Kidney (tissue), 14 donors: ENCODE data around the gene VPS9D1. TPM values are rescaled to one million over a fixed set of nuclear protein-coding genes. Genes with fewer than 3 reads are reported as not detected.

Experiments used
- DNase-seq, 5 donors: peaks; one replicate each; pipeline ENCODE4 v3.0.0-alpha.2; 2013 to 2020
- FAIRE-seq: peaks from 2 replicates; lab custom pipeline; 2012; peaks lifted over from hg19 to GRCh38; lab: Jason Lieb, UNC
- H3K27ac ChIP-seq, 2 donors: one replicate each; pipeline ENCODE4 v1.7.0; 2013; ENCODE audit warnings: low read depth in 2 of 2, low read length in 2 of 2, inconsistent platforms in 1 of 2
- H3K27me3 ChIP-seq: one replicate; pipeline ENCODE4 v1.7.1; 2013; ENCODE audit warnings: low read length, inconsistent platforms; ENCODE audit not compliant: control insufficient read depth, insufficient read depth
- H3K36me3 ChIP-seq, 3 donors: one replicate each; pipeline versions ENCODE4 v1.7.0 to v1.7.1; 2013; ENCODE audit warnings: low read length in 3 of 3, control low read depth in 1 of 3, inconsistent platforms in 1 of 3; ENCODE audit not compliant: insufficient read depth in 3 of 3, control insufficient read depth in 2 of 3
- H3K4me1 ChIP-seq, 3 donors: one replicate each; pipeline versions ENCODE4 v1.7.0 to v1.7.1; 2013; ENCODE audit warnings: low read length in 3 of 3, inconsistent platforms in 1 of 3, low read depth in 1 of 3; ENCODE audit not compliant: control insufficient read depth in 2 of 3, insufficient read depth in 2 of 3
- H3K4me3 ChIP-seq, 3 donors: one replicate each; pipeline versions ENCODE4 v1.7.0 to v1.8.1; 2013; ENCODE audit warnings: low read length in 3 of 3, control low read depth in 1 of 3, inconsistent platforms in 1 of 3
- H3K9ac ChIP-seq, 3 donors: one replicate each; pipeline versions ENCODE4 v1.7.0 to v1.7.1; 2013; ENCODE audit warnings: low read length in 3 of 3, control low read depth in 1 of 3, inconsistent platforms in 1 of 3
- H3K9me3 ChIP-seq, 3 donors: one replicate each; pipeline versions ENCODE4 v1.7.0 to v1.7.1; 2013; ENCODE audit warnings: low read length in 3 of 3, control low read depth in 1 of 3, inconsistent platforms in 1 of 3; ENCODE audit not compliant: control insufficient read depth in 2 of 3, insufficient read depth in 1 of 3
- intact Hi-C: fragments of 100-400 bp; cut with DNase I; formaldehyde crosslinking; loops from one replicate; pipeline ENCODE4 v1.11.1; 2022
- polyA plus RNA-seq: library from polyadenylated mRNA; stranded (reverse); fragments of 350-450 nt; fragmentation: Illumina TruSeq; extraction: RNeasy Lipid Tissue Mini Kit (QIAGEN cat#74804); gene quantifications from one replicate; pipeline ENCODE4 v1.2.3, GENCODE V29; 2014; ENCODE audit warnings: low read depth, low replicate concordance; ENCODE audit not compliant: insufficient read depth
- total RNA-seq: library from RNA; stranded (reverse); fragmentation: NEBNext Ultra II Directional; extraction: Animal tissue kit (Norgen Biotek cat#: 25700); gene quantifications from one replicate; pipeline ENCODE4 v1.2.1, GENCODE V29; 2021
- TF ChIP-seq, protein P1 (sequence below): IDR thresholded peaks from 3 replicates; pipeline ENCODE4 v1.5.1; 2012; ENCODE audit warnings: mild to moderate bottlenecking, moderate library complexity, borderline replicate concordance; ENCODE audit not compliant: insufficient read depth; ENCODE audit errors: extremely low read depth
- donor health status: control.
- donor health status: control.
- donor health status: control.
- donor health status: control.
- donor health status: control.
- donor health status: DM: yes; HTN: yes; CAD: no.
- donor health status: Normal renal cell carcinoma (clear cell type).

Gene VPS9D1
- total and polyA plus RNA-seq, 2 donors from 2014 or later: 18.3 to 24.4 TPM

DNA sequence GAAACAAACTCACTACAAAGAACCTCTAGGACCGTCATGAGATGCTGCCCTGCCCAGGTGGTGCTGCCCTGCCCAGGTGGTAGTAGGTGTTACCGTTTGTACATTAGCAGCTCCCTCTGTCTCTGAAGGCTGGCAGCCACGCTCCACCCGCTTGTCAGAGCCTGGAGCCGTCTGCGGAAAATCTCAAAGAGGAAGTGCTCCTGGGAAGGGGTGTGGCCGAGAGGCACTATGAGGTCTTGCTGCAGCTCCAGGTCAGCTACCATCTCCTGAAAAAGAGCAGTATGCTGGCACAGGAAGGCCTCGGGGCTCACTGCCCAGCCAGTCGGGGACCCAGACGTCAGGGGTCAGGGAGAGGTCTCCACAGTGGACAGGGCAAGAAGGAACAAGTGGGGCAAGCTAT is 28.9 kb upstream of the VPS9D1 start:
- Histone ChIP-seq H3K27ac (no peak overlapping the region), H3K9me3 (no peaks in the 10 kb centered on the region), H3K36me3 (peaks cover 0 to 2% (median 0%) of the 10 kb centered on the region in 3 donors), H3K9ac (no peak overlapping the region), H3K27me3 (no peaks in the 10 kb centered on the region), H3K4me3 (no peak overlapping the region), H3K4me1 (no peaks in the 10 kb centered on the region)
- TF ChIP-seq, protein P1, sequence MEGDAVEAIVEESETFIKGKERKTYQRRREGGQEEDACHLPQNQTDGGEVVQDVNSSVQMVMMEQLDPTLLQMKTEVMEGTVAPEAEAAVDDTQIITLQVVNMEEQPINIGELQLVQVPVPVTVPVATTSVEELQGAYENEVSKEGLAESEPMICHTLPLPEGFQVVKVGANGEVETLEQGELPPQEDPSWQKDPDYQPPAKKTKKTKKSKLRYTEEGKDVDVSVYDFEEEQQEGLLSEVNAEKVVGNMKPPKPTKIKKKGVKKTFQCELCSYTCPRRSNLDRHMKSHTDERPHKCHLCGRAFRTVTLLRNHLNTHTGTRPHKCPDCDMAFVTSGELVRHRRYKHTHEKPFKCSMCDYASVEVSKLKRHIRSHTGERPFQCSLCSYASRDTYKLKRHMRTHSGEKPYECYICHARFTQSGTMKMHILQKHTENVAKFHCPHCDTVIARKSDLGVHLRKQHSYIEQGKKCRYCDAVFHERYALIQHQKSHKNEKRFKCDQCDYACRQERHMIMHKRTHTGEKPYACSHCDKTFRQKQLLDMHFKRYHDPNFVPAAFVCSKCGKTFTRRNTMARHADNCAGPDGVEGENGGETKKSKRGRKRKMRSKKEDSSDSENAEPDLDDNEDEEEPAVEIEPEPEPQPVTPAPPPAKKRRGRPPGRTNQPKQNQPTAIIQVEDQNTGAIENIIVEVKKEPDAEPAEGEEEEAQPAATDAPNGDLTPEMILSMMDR: no peak
- FAIRE-seq (no peak), DNase-seq (peak in 2 of 5 donors; percentile 15 to 84)
- intact Hi-C loops: no loop called here

DNA sequence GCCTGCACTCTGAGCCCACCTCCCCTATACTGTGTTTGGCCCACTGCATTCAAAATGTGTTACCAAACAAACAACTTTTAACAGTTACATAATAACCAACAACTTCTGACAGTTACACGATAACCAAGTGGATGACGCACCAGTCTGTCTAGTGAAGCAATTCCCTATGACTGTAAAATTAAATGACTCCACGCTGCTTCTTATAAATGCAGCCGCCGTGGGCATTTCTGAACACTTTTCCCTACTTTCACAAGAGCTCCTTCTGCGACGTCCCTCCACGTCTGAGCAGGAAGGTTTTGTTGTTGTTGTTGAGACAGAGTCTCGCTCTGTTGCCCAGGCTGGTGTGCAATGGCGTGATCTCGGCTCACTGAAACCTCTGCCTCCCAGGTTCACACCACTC is 28.2 kb upstream of the VPS9D1 start:
- TF ChIP-seq, protein P1: no peak
- Histone ChIP-seq H3K27ac (no peak overlapping the region), H3K9ac (no peak overlapping the region), H3K4me1 (no peaks in the 10 kb centered on the region), H3K4me3 (no peak overlapping the region), H3K36me3 (peaks cover 0 to 2% (median 0%) of the 10 kb centered on the region in 3 donors), H3K9me3 (no peaks in the 10 kb centered on the region), H3K27me3 (no peaks in the 10 kb centered on the region)
- FAIRE-seq (no peak), DNase-seq (no peak)
- intact Hi-C loops: no loop called here

DNA sequence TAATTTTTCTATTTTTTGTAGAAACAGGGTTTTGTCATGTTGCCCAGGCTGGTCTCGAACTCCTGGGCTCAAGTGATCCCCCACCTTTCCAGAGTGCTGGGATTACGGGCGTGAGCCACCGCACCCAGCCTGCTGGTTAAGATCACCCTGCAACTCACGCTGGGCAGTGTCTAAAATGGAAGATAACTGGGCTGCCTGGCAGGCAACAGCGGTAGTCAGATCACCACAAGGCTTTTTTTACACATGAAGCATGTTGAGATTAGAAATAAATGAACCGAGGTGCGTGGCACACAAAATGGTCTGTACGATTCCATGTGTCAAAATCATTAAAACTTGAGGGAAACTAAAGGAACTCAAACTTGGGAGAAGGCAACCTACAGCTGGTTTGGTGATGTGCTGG is 27.4 kb upstream of the VPS9D1 start:
- intact Hi-C loops: no loop called here
- TF ChIP-seq, protein P1: no peak

DNA sequence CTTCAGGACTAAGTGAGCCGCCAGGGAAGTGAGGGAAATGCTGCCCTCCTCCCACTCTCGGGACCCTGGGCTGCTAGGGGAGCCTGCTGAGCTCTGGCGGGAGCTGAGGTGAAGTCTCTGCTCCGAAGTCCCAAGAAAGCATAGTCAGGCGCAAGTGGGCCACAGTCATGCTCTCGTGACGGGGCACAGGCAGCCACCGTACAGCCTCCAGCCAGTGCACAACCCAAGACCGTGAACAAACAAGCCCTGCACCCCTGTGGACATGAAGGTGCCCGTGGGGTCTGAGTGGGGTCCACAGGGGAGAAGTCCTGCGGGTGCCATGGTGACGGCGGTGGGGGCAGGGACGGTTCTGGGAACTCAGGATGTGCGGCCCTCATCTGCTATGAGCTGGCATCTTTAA is 25.3 kb upstream of the VPS9D1 start:
- intact Hi-C loops: no loop called here
- FAIRE-seq (no peak), DNase-seq (no peak)
- Histone ChIP-seq H3K36me3 (peaks cover 0 to 2% (median 0%) of the 10 kb centered on the region in 3 donors), H3K27ac (no peak overlapping the region), H3K4me3 (no peak overlapping the region), H3K9me3 (no peaks in the 10 kb centered on the region), H3K27me3 (no peaks in the 10 kb centered on the region), H3K4me1 (no peaks in the 10 kb centered on the region), H3K9ac (no peak overlapping the region)
- TF ChIP-seq, protein P1: no peak

More for the DNA sequence above, 27.4 kb upstream of the VPS9D1 start:
- Histone ChIP-seq H3K4me1 (no peaks in the 10 kb centered on the region), H3K9ac (no peak overlapping the region), H3K36me3 (peaks cover 0 to 2% (median 0%) of the 10 kb centered on the region in 3 donors), H3K4me3 (no peak overlapping the region), H3K27ac (no peak overlapping the region), H3K9me3 (no peaks in the 10 kb centered on the region), H3K27me3 (no peaks in the 10 kb centered on the region)
- no peak for FAIRE-seq
- DNase-seq: no peak
